Type B pancreatic cell (in vitro differentiated cells): ENCODE data around the gene PRELP. TPM values are rescaled to one million over a fixed set of nuclear protein-coding genes. Genes with fewer than 3 reads are reported as not detected.

Source experiments
- DNase-seq: peaks from one replicate; pipeline ENCODE4 v3.0.0; 2021; ENCODE audit warnings: mixed read lengths; ENCODE audit not compliant: unreplicated experiment; ENCODE audit errors: extremely low spot score
- H3K27ac Mint-ChIP-seq: 2 replicates; pipeline ENCODE4 v1.8.0; 2021; ENCODE audit warnings: mild to moderate bottlenecking, mixed read lengths
- H3K27me3 Mint-ChIP-seq: 2 replicates; pipeline ENCODE4 v1.8.0; 2021; ENCODE audit warnings: mixed read lengths
- H3K36me3 Mint-ChIP-seq: 2 replicates; pipeline ENCODE4 v1.8.0; 2021; ENCODE audit warnings: mixed read lengths
- H3K4me1 Mint-ChIP-seq: one replicate; pipeline ENCODE4 v1.8.0; 2021; ENCODE audit warnings: mixed read lengths; ENCODE audit not compliant: unreplicated experiment
- H3K4me3 Mint-ChIP-seq: 2 replicates; pipeline ENCODE4 v1.8.0; 2021; ENCODE audit warnings: mild to moderate bottlenecking, mixed read lengths
- H3K9me3 Mint-ChIP-seq: 2 replicates; pipeline ENCODE4 v1.8.0; 2021; ENCODE audit warnings: mixed read lengths
- CTCF ChIP-seq: fragments of 200-600 bp; sonication (generic); conservative IDR thresholded peaks from 2 replicates; pipeline ENCODE4 v1.5.0; 2021; ENCODE audit warnings: antibody characterized with exemption, mild to moderate bottlenecking
- total RNA-seq: library from RNA; stranded (reverse); gene quantifications from 2 replicates; pipeline ENCODE4 v1.2.1, GENCODE V29; 2021; ENCODE audit warnings: low replicate concordance

Gene PRELP
- total RNA-seq, 1 donor from 2014 or later: 1.1 TPM

GRCh38 chr1:203500279-203500678 is 24.7 kb downstream of the PRELP start:
- no peaks in the 10 kb centered on the region for H3K36me3 Mint-ChIP-seq
- no peak for DNase-seq
- H3K4me3 Mint-ChIP-seq: no peak overlapping the region
- peaks cover 11% of the 10 kb centered on the region for H3K4me1 Mint-ChIP-seq
- peaks cover 16% of the 10 kb centered on the region for H3K27me3 Mint-ChIP-seq
- H3K9me3 Mint-ChIP-seq: no peaks in the 10 kb centered on the region
- TF ChIP-seq CTCF: no peak
- no peak overlapping the region for H3K27ac Mint-ChIP-seq

- Mint-ChIP-seq H3K4me3 (no peak overlapping the region), H3K27ac (no peak overlapping the region), H3K9me3 (no peaks in the 10 kb centered on the region), H3K4me1 (peaks cover 40% of the 10 kb centered on the region), H3K27me3 (peaks cover 16% of the 10 kb centered on the region), H3K36me3 (no peaks in the 10 kb centered on the region)
- no peak for DNase-seq
- TF ChIP-seq CTCF: no peak
These were observed 28.2 kb downstream of the PRELP start for GRCh38 chr1:203503836-203504235.

GRCh38 chr1:203504400-203505250 is 29.0 kb downstream of the PRELP start:
- peak; percentile 94 for TF ChIP-seq CTCF
- peaks cover 48% of the 10 kb centered on the region for H3K4me1 Mint-ChIP-seq
- H3K4me3 Mint-ChIP-seq: peak overlapping the region; percentile 15
- no peaks in the 10 kb centered on the region for H3K9me3 Mint-ChIP-seq
- H3K27ac Mint-ChIP-seq: peak overlapping the region; percentile 4
- no peaks in the 10 kb centered on the region for H3K36me3 Mint-ChIP-seq
- peak; percentile 82 for DNase-seq
- peaks cover 16% of the 10 kb centered on the region for H3K27me3 Mint-ChIP-seq

GRCh38 chr1:203505526-203506204 is 30.1 kb downstream of the PRELP start:
- no peak overlapping the region for H3K4me3 Mint-ChIP-seq
- H3K36me3 Mint-ChIP-seq: no peaks in the 10 kb centered on the region
- H3K9me3 Mint-ChIP-seq: no peaks in the 10 kb centered on the region
- H3K4me1 Mint-ChIP-seq: peaks cover 52% of the 10 kb centered on the region
- DNase-seq: no peak
- no peak for TF ChIP-seq CTCF
- peak overlapping the region; percentile 23 for H3K27ac Mint-ChIP-seq
- H3K27me3 Mint-ChIP-seq: peaks cover 16% of the 10 kb centered on the region

GRCh38 chr1:203506858-203507626 is 31.4 kb downstream of the PRELP start:
- Mint-ChIP-seq H3K27ac (peak overlapping the region; percentile 28), H3K4me3 (no peak overlapping the region), H3K27me3 (peaks cover 15% of the 10 kb centered on the region)

More at GRCh38 chr1:203506858-203507626, 31.4 kb downstream of the PRELP start:
- Mint-ChIP-seq H3K36me3 (no peaks in the 10 kb centered on the region), H3K9me3 (no peaks in the 10 kb centered on the region), H3K4me1 (peaks cover 59% of the 10 kb centered on the region)
- no peak for DNase-seq
- no peak for TF ChIP-seq CTCF
